Stimulated activated CD8-positive, alpha-beta memory T cell treated with anti-CD3 and anti-CD28 coated beads, Interleukin-7, amount 100 ng/mL, for 4 hours (primary cell): ENCODE results near the gene CEMIP.
A peak's percentile ranks its signal among the peaks of the same experiment; 100 is the strongest.

Source experiments
- DNase-seq, 2 donors: peaks; one replicate each; pipeline ENCODE4 v3.0.0-alpha.2; 2020; ENCODE audit warnings: low read depth in 2 of 2

CEMIP gene

GRCh38 chr15:80787316-80787715, 8.1 kb downstream of the CEMIP start:
- DNase-seq: no peak

GRCh38 chr15:80788536-80788935, 9.4 kb downstream of the CEMIP start:
- no peak for DNase-seq

GRCh38 chr15:80789296-80789695, 10.1 kb downstream of the CEMIP start:
- DNase-seq: no peak

- DNase-seq: no peak
Observed at GRCh38 chr15:80789796-80790195, 10.6 kb downstream of the CEMIP start.

GRCh38 chr15:80790236-80790635, 11.1 kb downstream of the CEMIP start:
- DNase-seq: no peak

GRCh38 chr15:80791004-80791403, 11.8 kb downstream of the CEMIP start:
- no peak for DNase-seq

- DNase-seq: no peak
Observed at GRCh38 chr15:80796407-80796806, 17.2 kb downstream of the CEMIP start.

GRCh38 chr15:80798911-80799310, 19.7 kb downstream of the CEMIP start:
- no peak for DNase-seq

GRCh38 chr15:80800067-80800466, 20.9 kb downstream of the CEMIP start:
- no peak for DNase-seq

GRCh38 chr15:80801891-80802680, 22.9 kb downstream of the CEMIP start:
- DNase-seq: no peak

- DNase-seq: peak in 1 of 2 donors; percentile 13
Observed at GRCh38 chr15:80803580-80804525, 24.7 kb downstream of the CEMIP start.

- no peak for DNase-seq
Observed at GRCh38 chr15:80804970-80805495, 25.9 kb downstream of the CEMIP start.

GRCh38 chr15:80811781-80812315, 32.7 kb downstream of the CEMIP start:
- DNase-seq: no peak

- DNase-seq: no peak
Observed at GRCh38 chr15:80815106-80815505, 35.9 kb downstream of the CEMIP start.

- DNase-seq: no peak
Observed at GRCh38 chr15:80816049-80816653, 37.0 kb downstream of the CEMIP start.

GRCh38 chr15:80816936-80817335, 37.8 kb downstream of the CEMIP start:
- DNase-seq: no peak

GRCh38 chr15:80817901-80818300, 38.7 kb downstream of the CEMIP start:
- DNase-seq: no peak

GRCh38 chr15:80819001-80819400, 39.8 kb downstream of the CEMIP start:
- no peak for DNase-seq

GRCh38 chr15:80820092-80820491, 40.9 kb downstream of the CEMIP start:
- no peak for DNase-seq

- DNase-seq: no peak
Observed at GRCh38 chr15:80822256-80822655, 43.1 kb downstream of the CEMIP start.

- no peak for DNase-seq
Observed at GRCh38 chr15:80822676-80823075, 43.5 kb downstream of the CEMIP start.

GRCh38 chr15:80823120-80823519, 44.0 kb downstream of the CEMIP start:
- DNase-seq: no peak
